Measurements from ENCODE around the gene KCNQ5.

The KCNQ5 gene

DNA sequence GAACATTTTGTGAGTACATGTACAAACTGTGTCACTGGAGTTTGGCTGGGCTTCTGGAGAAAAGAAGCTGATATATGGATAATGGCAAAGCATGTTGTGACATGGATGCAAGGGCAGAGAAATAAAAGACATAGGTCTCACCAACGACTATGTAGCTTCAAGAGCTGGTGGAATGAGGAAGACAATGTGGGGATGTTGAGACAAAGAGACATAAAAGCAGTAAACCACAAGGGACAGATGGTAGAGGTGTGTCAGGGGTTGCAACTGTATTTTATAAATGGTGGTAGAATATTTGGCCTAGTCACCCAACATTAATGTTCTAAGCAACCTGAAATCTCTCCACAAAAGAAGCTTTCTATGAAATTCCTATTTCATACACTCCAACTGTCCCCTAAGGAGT lies 199.0 kb downstream of the KCNQ5 start:
- H3K36me3 ChIP-seq: no peaks in the 10 kb centered on the region
- H3K9me3 ChIP-seq (ENCODE audit: severe bottlenecking): no peaks in the 10 kb centered on the region
- H3K27ac ChIP-seq: no peak overlapping the region
- no peak for DNase-seq
- no peaks in the 10 kb centered on the region for H3K27me3 ChIP-seq (ENCODE audit: insufficient read depth, low read depth, severe bottlenecking)
- H3K4me3 ChIP-seq (ENCODE audit: low read depth, low read length): no peak overlapping the region
- TF ChIP-seq, protein P1, sequence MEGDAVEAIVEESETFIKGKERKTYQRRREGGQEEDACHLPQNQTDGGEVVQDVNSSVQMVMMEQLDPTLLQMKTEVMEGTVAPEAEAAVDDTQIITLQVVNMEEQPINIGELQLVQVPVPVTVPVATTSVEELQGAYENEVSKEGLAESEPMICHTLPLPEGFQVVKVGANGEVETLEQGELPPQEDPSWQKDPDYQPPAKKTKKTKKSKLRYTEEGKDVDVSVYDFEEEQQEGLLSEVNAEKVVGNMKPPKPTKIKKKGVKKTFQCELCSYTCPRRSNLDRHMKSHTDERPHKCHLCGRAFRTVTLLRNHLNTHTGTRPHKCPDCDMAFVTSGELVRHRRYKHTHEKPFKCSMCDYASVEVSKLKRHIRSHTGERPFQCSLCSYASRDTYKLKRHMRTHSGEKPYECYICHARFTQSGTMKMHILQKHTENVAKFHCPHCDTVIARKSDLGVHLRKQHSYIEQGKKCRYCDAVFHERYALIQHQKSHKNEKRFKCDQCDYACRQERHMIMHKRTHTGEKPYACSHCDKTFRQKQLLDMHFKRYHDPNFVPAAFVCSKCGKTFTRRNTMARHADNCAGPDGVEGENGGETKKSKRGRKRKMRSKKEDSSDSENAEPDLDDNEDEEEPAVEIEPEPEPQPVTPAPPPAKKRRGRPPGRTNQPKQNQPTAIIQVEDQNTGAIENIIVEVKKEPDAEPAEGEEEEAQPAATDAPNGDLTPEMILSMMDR (IDR thresholded peaks at IDR 0.05; ENCODE audit: low read depth, low read length): no peak

DNA sequence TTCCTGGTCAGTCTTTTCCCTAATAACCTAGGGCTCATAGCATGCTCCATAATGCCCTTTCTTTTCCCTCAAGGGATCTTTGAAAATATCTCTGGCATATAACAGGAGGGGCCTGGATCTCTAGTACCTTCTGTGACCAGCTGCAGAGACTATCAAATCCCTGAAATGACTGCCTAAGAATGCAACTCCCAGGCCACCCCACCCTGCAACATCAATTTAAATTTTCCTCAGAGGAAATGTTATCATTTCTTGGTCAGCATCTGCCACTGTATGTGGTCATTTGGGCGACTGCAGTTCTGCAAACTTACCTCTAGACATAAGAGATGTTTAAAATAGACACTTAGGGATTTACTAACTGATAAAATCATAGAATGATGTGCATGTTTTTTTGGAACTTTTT lies 200.2 kb downstream of the KCNQ5 start:
- TF ChIP-seq, protein P1 (IDR thresholded peaks at IDR 0.05; ENCODE audit: low read depth, low read length): no peak
- Histone ChIP-seq H3K4me3 (ENCODE audit: low read depth, low read length) (no peak overlapping the region), H3K27me3 (ENCODE audit: insufficient read depth, low read depth, severe bottlenecking) (no peaks in the 10 kb centered on the region), H3K9me3 (ENCODE audit: severe bottlenecking) (no peaks in the 10 kb centered on the region), H3K36me3 (no peaks in the 10 kb centered on the region), H3K27ac (no peak overlapping the region)
- DNase-seq: no peak

DNA sequence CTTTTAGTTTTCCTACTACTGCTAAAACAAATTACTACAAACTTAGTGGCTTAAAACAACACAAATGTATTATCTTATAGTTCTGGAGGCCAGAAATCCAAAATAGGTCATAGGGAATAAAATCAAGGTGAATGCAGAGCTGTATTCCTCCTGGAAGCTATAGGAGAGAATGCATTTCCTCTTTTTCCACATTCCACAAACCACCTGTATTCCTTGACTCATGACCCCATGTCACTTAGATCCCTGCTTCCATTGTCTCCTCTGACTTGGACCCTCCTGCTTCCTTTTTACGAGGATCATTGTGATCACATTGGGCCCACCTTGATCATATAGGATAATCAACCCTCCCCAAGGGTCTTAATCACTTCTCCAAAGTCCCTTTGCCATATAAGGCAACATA lies 200.8 kb downstream of the KCNQ5 start:
- H3K4me3 ChIP-seq (ENCODE audit: low read depth, low read length): no peak overlapping the region
- H3K27me3 ChIP-seq (ENCODE audit: insufficient read depth, low read depth, severe bottlenecking): no peaks in the 10 kb centered on the region
- no peak overlapping the region for H3K27ac ChIP-seq
- H3K36me3 ChIP-seq: no peaks in the 10 kb centered on the region
- TF ChIP-seq, protein P1 (IDR thresholded peaks at IDR 0.05; ENCODE audit: low read depth, low read length): no peak
- H3K9me3 ChIP-seq (ENCODE audit: severe bottlenecking): no peaks in the 10 kb centered on the region
- DNase-seq: no peak

DNA sequence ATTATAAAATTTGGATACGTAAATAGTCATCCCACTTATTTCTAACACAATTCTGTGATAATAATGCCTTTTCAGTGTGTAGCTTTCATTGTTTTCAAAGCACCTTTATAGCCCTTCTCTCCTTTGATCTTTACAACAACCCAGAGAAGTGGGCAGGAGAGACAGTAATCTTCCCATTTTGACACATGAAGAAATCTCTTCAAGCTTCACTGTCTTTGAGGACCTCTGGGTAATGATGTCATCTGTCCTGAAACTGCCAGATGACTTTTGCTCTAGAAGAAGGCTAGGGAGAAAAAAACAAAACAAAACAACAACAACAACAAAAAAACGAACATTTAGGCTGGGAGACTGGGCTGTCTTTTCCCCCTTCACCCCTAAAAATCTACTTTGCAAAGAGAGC lies 203.0 kb downstream of the KCNQ5 start:
- Histone ChIP-seq H3K27me3 (ENCODE audit: insufficient read depth, low read depth, severe bottlenecking) (no peaks in the 10 kb centered on the region), H3K4me3 (ENCODE audit: low read depth, low read length) (no peak overlapping the region), H3K9me3 (ENCODE audit: severe bottlenecking) (no peaks in the 10 kb centered on the region), H3K36me3 (no peaks in the 10 kb centered on the region; the same call in 1 of the 2 replicates), H3K27ac (no peak overlapping the region)
- DNase-seq: no peak
- TF ChIP-seq, protein P1 (IDR thresholded peaks at IDR 0.05; ENCODE audit: low read depth, low read length): no peak

DNA sequence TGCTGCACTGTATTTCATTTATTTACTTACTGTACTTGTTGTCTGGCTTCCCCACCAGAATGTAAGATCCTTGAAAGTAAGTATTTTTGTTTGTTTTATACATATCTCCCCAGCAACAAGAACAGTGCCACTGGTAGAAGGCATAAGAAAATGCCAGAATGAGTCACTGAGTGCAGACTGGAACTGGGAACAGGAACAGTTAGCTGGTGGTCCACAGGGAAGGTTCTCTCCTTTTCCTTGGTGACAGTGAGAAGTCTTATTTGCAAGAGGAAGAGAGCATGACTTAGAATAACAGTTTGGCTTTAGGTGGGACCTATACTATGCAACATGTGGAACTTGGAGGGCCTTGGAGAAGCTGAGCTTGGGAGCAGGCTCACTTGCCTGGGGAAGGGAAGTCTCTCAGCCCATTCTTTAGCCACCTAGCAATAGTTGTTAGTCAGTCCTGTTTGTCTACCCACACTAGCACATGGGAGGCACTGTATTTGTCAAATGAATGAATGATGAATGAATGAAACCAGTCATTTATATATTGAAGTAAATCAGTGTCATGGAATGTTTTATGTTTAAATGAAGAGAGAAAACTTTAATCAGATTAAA lies 203.5 kb downstream of the KCNQ5 start:
- TF ChIP-seq, protein P1 (IDR thresholded peaks at IDR 0.05; ENCODE audit: low read depth, low read length): no peak
- no peak overlapping the region for H3K4me3 ChIP-seq (ENCODE audit: low read depth, low read length)
- H3K27me3 ChIP-seq (ENCODE audit: insufficient read depth, low read depth, severe bottlenecking): no peaks in the 10 kb centered on the region
- DNase-seq: no peak
- no peaks in the 10 kb centered on the region for H3K9me3 ChIP-seq (ENCODE audit: severe bottlenecking)
- no peak overlapping the region for H3K27ac ChIP-seq
- H3K36me3 ChIP-seq: no peaks in the 10 kb centered on the region; the same call in 1 of the 2 replicates

DNA sequence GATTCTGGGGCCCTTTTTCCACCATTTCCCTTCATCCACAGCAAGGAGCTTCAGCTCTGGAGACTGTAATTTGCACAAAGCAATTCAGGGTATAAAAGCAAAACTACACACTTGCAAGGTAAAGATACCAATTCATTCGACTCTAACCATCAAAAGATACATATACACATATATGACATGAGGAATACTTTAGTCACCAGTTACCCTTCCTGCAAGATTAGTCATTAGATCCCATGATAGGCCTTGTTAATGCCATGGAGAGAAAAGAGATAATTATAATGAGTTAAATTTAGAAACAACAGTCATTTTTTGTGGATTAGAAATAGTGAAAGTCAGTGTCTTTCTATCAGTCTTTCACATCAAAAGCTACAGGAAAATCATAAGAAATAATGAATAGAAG lies 204.2 kb downstream of the KCNQ5 start:
- Histone ChIP-seq H3K36me3 (no peaks in the 10 kb centered on the region; the same call in 1 of the 2 replicates), H3K27ac (no peak overlapping the region), H3K4me3 (ENCODE audit: low read depth, low read length) (no peak overlapping the region), H3K27me3 (ENCODE audit: insufficient read depth, low read depth, severe bottlenecking) (no peaks in the 10 kb centered on the region), H3K9me3 (ENCODE audit: severe bottlenecking) (no peaks in the 10 kb centered on the region)
- no peak for DNase-seq
- TF ChIP-seq, protein P1 (IDR thresholded peaks at IDR 0.05; ENCODE audit: low read depth, low read length): no peak
